Lower leg skin (tissue), 3 donors: Measurements from ENCODE around the gene FAM151A.

Experiments used
- CTCF ChIP-seq, 3 donors: fragments of 450-650 bp; IDR thresholded peaks; one replicate each; pipeline ENCODE4 v1.5.1; 2016; ENCODE audit warnings: antibody characterized with exemption in 3 of 3, mild to moderate bottlenecking in 3 of 3, moderate library complexity in 2 of 3
- POLR2A ChIP-seq, 2 donors: fragments of 450-650 bp; IDR thresholded peaks; one replicate each; pipeline ENCODE4 v1.6.1; 2016 to 2017; ENCODE audit warnings: antibody characterized with exemption in 2 of 2, mild to moderate bottlenecking in 1 of 2, moderate library complexity in 1 of 2

GRCh38 chr1:54658164-54658913 is 35.0 kb upstream of the FAM151A start:
- TF ChIP-seq CTCF (IDR thresholded peaks at IDR 0.05) (no peak), POLR2A (IDR thresholded peaks at IDR 0.05) (no peak)
